GM13977 (cell line): ENCODE data around the gene ACE.

ENCODE experiments used
- DNase-seq: peaks from one replicate; pipeline ENCODE4 v3.0.0; 2012; ENCODE audit warnings: low spot score
- in situ Hi-C: fragments of 300-500 bp; cut with MboI; formaldehyde crosslinking; loops from one replicate; pipeline ENCODE4 v1.12.0; 2022; ENCODE audit warnings: low sequenced_read_pairs, low pct_unique_long_range_greater_than_20kb, mixed read lengths, inconsistent platforms; ENCODE audit not compliant: unreplicated experiment
- TF ChIP-seq, protein P1 (sequence below): IDR thresholded peaks from 2 replicates; pipeline ENCODE4 v1.5.1; 2012; ENCODE audit warnings: mild to moderate bottlenecking, control low read depth; ENCODE audit not compliant: insufficient read depth; ENCODE audit errors: extremely low read depth, missing control alignments

Gene ACE

GRCh38 chr17:63542218-63542545 is 65.3 kb downstream of the ACE start:
- TF ChIP-seq, protein P1, sequence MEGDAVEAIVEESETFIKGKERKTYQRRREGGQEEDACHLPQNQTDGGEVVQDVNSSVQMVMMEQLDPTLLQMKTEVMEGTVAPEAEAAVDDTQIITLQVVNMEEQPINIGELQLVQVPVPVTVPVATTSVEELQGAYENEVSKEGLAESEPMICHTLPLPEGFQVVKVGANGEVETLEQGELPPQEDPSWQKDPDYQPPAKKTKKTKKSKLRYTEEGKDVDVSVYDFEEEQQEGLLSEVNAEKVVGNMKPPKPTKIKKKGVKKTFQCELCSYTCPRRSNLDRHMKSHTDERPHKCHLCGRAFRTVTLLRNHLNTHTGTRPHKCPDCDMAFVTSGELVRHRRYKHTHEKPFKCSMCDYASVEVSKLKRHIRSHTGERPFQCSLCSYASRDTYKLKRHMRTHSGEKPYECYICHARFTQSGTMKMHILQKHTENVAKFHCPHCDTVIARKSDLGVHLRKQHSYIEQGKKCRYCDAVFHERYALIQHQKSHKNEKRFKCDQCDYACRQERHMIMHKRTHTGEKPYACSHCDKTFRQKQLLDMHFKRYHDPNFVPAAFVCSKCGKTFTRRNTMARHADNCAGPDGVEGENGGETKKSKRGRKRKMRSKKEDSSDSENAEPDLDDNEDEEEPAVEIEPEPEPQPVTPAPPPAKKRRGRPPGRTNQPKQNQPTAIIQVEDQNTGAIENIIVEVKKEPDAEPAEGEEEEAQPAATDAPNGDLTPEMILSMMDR: no peak
- in situ Hi-C loops: no loop called here

DNA sequence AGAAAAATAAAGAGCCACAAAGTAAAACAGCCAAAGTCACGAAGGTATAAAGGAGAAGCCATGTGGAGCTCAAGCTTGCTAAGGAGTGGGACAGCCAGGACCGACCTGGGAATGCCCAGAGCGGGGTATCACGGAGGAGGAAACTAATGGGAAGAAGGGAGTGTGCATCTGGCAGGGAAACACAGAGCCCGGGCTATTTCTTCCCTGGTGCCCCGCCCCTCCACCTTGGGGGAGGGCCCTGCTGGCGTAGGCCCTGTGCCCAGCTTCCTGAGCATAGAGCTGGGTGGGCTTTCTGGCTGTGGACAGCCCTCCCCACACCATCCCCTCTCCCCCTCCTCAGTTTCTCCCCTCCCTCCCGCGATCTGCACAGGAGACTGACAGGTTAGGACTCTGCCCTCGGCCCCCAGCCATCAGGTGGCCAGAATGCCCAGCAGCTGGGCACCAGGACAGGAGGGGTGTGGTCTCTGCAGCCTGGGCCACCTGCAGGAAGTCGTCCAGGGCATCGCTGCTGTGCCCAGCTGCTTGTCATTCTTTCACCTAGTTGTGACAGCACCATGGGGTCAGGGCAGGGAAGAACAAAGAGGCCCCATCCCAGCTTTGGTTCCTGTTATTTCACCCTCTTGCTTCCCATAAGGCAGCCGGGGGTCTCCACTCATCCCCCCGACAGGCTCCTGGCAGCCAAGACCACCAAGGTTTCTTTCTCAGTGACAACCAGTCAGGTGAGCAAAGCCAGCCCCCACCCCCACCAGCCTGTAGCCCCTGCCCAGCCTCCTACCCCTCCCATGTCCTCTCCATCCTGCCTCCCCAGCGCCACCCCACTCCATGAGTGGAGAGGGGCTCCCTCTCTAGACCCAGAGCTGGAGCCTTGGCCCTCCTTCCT is 66.3 kb downstream of the ACE start:
- no peak for DNase-seq
- in situ Hi-C loops: no loop called here

More at GRCh38 chr17:63542218-63542545, 65.3 kb downstream of the ACE start:
- no peak for DNase-seq

GRCh38 chr17:63543822-63544420 is 67.1 kb downstream of the ACE start:
- TF ChIP-seq, protein P1: no peak
- in situ Hi-C loops: no loop called here
- no peak for DNase-seq

More for the DNA sequence above, 66.3 kb downstream of the ACE start:
- TF ChIP-seq, protein P1: no peak

GRCh38 chr17:63544467-63545301 is 67.8 kb downstream of the ACE start:
- TF ChIP-seq, protein P1: no peak
- DNase-seq: no peak
- in situ Hi-C loops: no loop called here

- TF ChIP-seq, protein P1: no peak
- in situ Hi-C loops: no loop called here
- no peak for DNase-seq
Measured at GRCh38 chr17:63546308-63547082, 69.6 kb downstream of the ACE start.

- in situ Hi-C loops: no loop called here
- TF ChIP-seq, protein P1: no peak
- DNase-seq: no peak
Measured at GRCh38 chr17:63547083-63547523, 70.2 kb downstream of the ACE start.
